NT2/D1 (cell line): ENCODE data around the gene C5orf63.
"Not testable (repeated sequence)": the region's sequence is repeated elsewhere in the genome, so short reads cannot be mapped to it uniquely, and the experiment has no call there.

ENCODE experiments used
- DNase-seq: peaks from one replicate; pipeline ENCODE4 v3.0.0-alpha.2; 2011; ENCODE audit warnings: low read depth, low spot score
- H3K27me3 ChIP-seq: 2 replicates; pipeline ENCODE4 v1.6.0; 2011; ENCODE audit warnings: mild to moderate bottlenecking; ENCODE audit not compliant: insufficient read length, insufficient read depth
- H3K36me3 ChIP-seq: 2 replicates; pipeline ENCODE4 v1.6.1; 2011; ENCODE audit warnings: mild to moderate bottlenecking, low read length, mixed read lengths; ENCODE audit not compliant: insufficient read depth, insufficient read length
- H3K4me1 ChIP-seq: 2 replicates; pipeline ENCODE4 v1.5.1; 2011; ENCODE audit not compliant: insufficient read depth, insufficient read length
- H3K4me3 ChIP-seq: 2 replicates; pipeline ENCODE4 v1.5.1; 2011; ENCODE audit warnings: low read depth; ENCODE audit not compliant: insufficient read length
- H3K9ac ChIP-seq: 2 replicates; pipeline ENCODE4 v1.6.0; 2011; ENCODE audit warnings: low read depth; ENCODE audit not compliant: insufficient read length
- H3K9me3 ChIP-seq: 2 replicates; pipeline ENCODE4 v1.5.1; 2011; ENCODE audit warnings: mild to moderate bottlenecking, low read length; ENCODE audit not compliant: insufficient read depth
- SUZ12 ChIP-seq: IDR thresholded peaks from 2 replicates; pipeline ENCODE4 v1.6.1; 2011; ENCODE audit not compliant: insufficient read length, insufficient read depth; ENCODE audit errors: extremely low read depth
- YY1 ChIP-seq: IDR thresholded peaks from 2 replicates; pipeline ENCODE4 v1.6.1; 2011; ENCODE audit not compliant: insufficient read length, insufficient read depth
- ZNF274 ChIP-seq: IDR thresholded peaks from 2 replicates; pipeline ENCODE4 v1.6.1; 2011; ENCODE audit warnings: mild to moderate bottlenecking, low read depth, low read length

C5orf63 gene

GRCh38 chr5:127061537-127061936 lies 11.8 kb downstream of the C5orf63 start:
- TF ChIP-seq YY1, result no peak
- TF ChIP-seq SUZ12, result no peak
- Histone ChIP-seq H3K4me3 (no peak overlapping the region), H3K36me3 (no peaks in the 10 kb centered on the region), H3K9me3 (no peaks in the 10 kb centered on the region), H3K9ac (no peak overlapping the region), H3K4me1 (no peaks in the 10 kb centered on the region), H3K27me3 (no peaks in the 10 kb centered on the region)
- DNase-seq, result no peak

- Histone ChIP-seq H3K9me3 (no peaks in the 10 kb centered on the region), H3K36me3 (no peaks in the 10 kb centered on the region), H3K9ac (no peak overlapping the region), H3K4me1 (no peaks in the 10 kb centered on the region), H3K4me3 (no peak overlapping the region), H3K27me3 (no peaks in the 10 kb centered on the region)
- TF ChIP-seq SUZ12 (no peak), YY1 (no peak), ZNF274 (no peak)
- DNase-seq, result no peak
Measured at GRCh38 chr5:127060470-127060985, 12.8 kb downstream of the C5orf63 start.

- no peaks in the 10 kb centered on the region for H3K36me3 ChIP-seq
- no peak overlapping the region for H3K9ac ChIP-seq
- no peaks in the 10 kb centered on the region for H3K27me3 ChIP-seq
- DNase-seq, result no peak
- H3K4me3 ChIP-seq, result no peak overlapping the region
- TF ChIP-seq ZNF274 (no peak), YY1 (no peak), SUZ12 (no peak)
- no peaks in the 10 kb centered on the region for H3K4me1 ChIP-seq
- H3K9me3 ChIP-seq, result no peaks in the 10 kb centered on the region
Measured at GRCh38 chr5:127056896-127057295, 16.4 kb downstream of the C5orf63 start.

GRCh38 chr5:127055880-127056653 lies 17.2 kb downstream of the C5orf63 start:
- DNase-seq, result no peak
- no peaks in the 10 kb centered on the region for H3K27me3 ChIP-seq
- no peak overlapping the region for H3K9ac ChIP-seq
- no peak for TF ChIP-seq YY1
- no peak for TF ChIP-seq SUZ12
- TF ChIP-seq ZNF274, result no peak
- no peaks in the 10 kb centered on the region for H3K9me3 ChIP-seq
- H3K4me3 ChIP-seq, result no peak overlapping the region
- no peaks in the 10 kb centered on the region for H3K36me3 ChIP-seq
- H3K4me1 ChIP-seq, result no peaks in the 10 kb centered on the region

DNA sequence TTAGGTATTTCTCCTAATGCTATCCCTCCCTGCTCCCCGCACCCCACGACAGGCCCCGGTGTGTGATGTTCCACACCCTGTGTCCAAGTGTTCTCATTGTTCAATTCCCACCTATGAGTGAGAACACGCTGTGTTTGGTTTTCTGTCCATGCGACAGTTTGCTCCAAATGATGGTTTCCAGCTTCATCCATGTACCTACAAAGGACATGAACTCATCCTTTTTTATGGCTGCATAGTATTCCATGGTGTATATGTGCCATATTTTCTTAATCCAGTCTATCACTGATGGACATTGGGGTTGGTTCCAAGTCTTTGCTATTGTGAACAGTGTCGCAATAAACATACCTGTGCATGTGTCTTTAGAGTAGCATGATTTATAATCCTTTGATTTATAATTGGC lies 19.8 kb downstream of the C5orf63 start:
- H3K36me3 ChIP-seq, H3K9ac ChIP-seq, H3K4me1 ChIP-seq, H3K9me3 ChIP-seq, H3K27me3 ChIP-seq, H3K4me3 ChIP-seq, DNase-seq: not testable (repeated sequence)

- no peaks in the 10 kb centered on the region for H3K9me3 ChIP-seq
- H3K27me3 ChIP-seq, result no peaks in the 10 kb centered on the region
- no peak overlapping the region for H3K4me3 ChIP-seq
- no peaks in the 10 kb centered on the region for H3K4me1 ChIP-seq
- no peak for DNase-seq
- no peak overlapping the region for H3K9ac ChIP-seq
- TF ChIP-seq SUZ12 (no peak), YY1 (no peak), ZNF274 (no peak)
- H3K36me3 ChIP-seq, result no peaks in the 10 kb centered on the region
Measured at GRCh38 chr5:127053049-127053448, 20.3 kb downstream of the C5orf63 start.

- no peak overlapping the region for H3K9ac ChIP-seq
- H3K27me3 ChIP-seq, result no peaks in the 10 kb centered on the region
- H3K9me3 ChIP-seq, result no peaks in the 10 kb centered on the region
- H3K4me1 ChIP-seq, result no peaks in the 10 kb centered on the region
- H3K4me3 ChIP-seq, result no peak overlapping the region
- no peak for DNase-seq
- TF ChIP-seq YY1 (no peak), ZNF274 (no peak), SUZ12 (no peak)
- no peaks in the 10 kb centered on the region for H3K36me3 ChIP-seq
Measured at GRCh38 chr5:127051591-127051990, 21.7 kb downstream of the C5orf63 start.
